Neural progenitor cell (in vitro differentiated cells): ENCODE measurements around the gene IGSF9. TPM values are rescaled to one million over a fixed set of nuclear protein-coding genes. Genes with fewer than 3 reads are reported as not detected.

Experiments
- DNase-seq: peaks from one replicate; pipeline ENCODE4 v3.0.0-alpha.2; 2016; ENCODE audit warnings: low spot score
- H2AFZ ChIP-seq: fragments of 200-600 bp; sonication (generic); replicated peaks from 2 replicates; pipeline ENCODE4 v1.6.1; 2016; ENCODE audit warnings: antibody characterized with exemption
- H3F3A ChIP-seq: fragments of 200-600 bp; sonication (generic); 2 replicates; pipeline ENCODE4 v1.6.1; 2016; ENCODE audit warnings: antibody characterized with exemption, low read depth
- H3K27ac ChIP-seq: fragments of 200-600 bp; sonication (generic); 2 replicates; pipeline ENCODE4 v1.5.1; 2016; ENCODE audit warnings: mild to moderate bottlenecking
- H3K27me3 ChIP-seq: fragments of 200-600 bp; sonication (generic); 2 replicates; pipeline ENCODE4 v1.6.1; 2016; ENCODE audit warnings: mild to moderate bottlenecking, moderate library complexity
- H3K36me3 ChIP-seq: fragments of 200-600 bp; sonication (generic); 2 replicates; pipeline ENCODE4 v1.5.1; 2016
- H3K4me1 ChIP-seq: fragments of 200-600 bp; sonication (generic); 2 replicates; pipeline ENCODE4 v1.6.1; 2016; ENCODE audit warnings: mixed run types
- H3K4me2 ChIP-seq: fragments of 200-600 bp; sonication (generic); 2 replicates; pipeline ENCODE4 v1.6.1; 2016
- H3K4me3 ChIP-seq: fragments of 200-600 bp; sonication (generic); 2 replicates; pipeline ENCODE4 v1.5.1; 2016
- H3K79me2 ChIP-seq: fragments of 200-600 bp; sonication (generic); 2 replicates; pipeline ENCODE4 v1.6.1; 2016; ENCODE audit warnings: low read depth
- H3K9ac ChIP-seq: fragments of 200-600 bp; sonication (generic); 2 replicates; pipeline ENCODE4 v1.6.1; 2016
- H3K9me3 ChIP-seq: fragments of 200-600 bp; sonication (generic); 2 replicates; pipeline ENCODE4 v1.5.1; 2016; ENCODE audit warnings: low read depth
- H4K20me1 ChIP-seq: fragments of 200-600 bp; sonication (generic); 2 replicates; pipeline ENCODE4 v1.6.1; 2016; ENCODE audit warnings: low read depth
- H3K27ac Mint-ChIP-seq: 3 replicates; pipeline ENCODE4 v1.8.0; 2021; ENCODE audit warnings: mixed read lengths
- H3K27me3 Mint-ChIP-seq: 2 replicates; pipeline ENCODE4 v1.8.0; 2022; ENCODE audit warnings: low read depth, mild to moderate bottlenecking, inconsistent platforms, moderate library complexity, mixed read lengths; ENCODE audit not compliant: insufficient read depth
- H3K36me3 Mint-ChIP-seq: 3 replicates; pipeline ENCODE4 v1.8.0; 2021; ENCODE audit warnings: mixed read lengths
- H3K4me1 Mint-ChIP-seq: 3 replicates; pipeline ENCODE4 v1.8.0; 2021; ENCODE audit warnings: mixed read lengths
- H3K4me3 Mint-ChIP-seq: 3 replicates; pipeline ENCODE4 v1.8.0; 2021; ENCODE audit warnings: mild to moderate bottlenecking, moderate library complexity, mixed read lengths
- H3K9me3 Mint-ChIP-seq: 3 replicates; pipeline ENCODE4 v1.8.0; 2020; ENCODE audit warnings: mixed read lengths
- EZH2 ChIP-seq: fragments of 200-600 bp; sonication (generic); IDR thresholded peaks from 2 replicates; pipeline ENCODE4 v1.6.1; 2017; ENCODE audit warnings: antibody characterized with exemption, mild to moderate bottlenecking, moderate library complexity
- EZH2phosphoT487 ChIP-seq: fragments of 200-600 bp; sonication (generic); IDR thresholded peaks from 2 replicates; pipeline ENCODE4 v1.6.1; 2017; ENCODE audit warnings: antibody characterized with exemption
- total RNA-seq: library from RNA; depleted of rRNA; stranded (reverse); fragments of >200 nt; gene quantifications from 2 replicates; pipeline ENCODE4 v1.2.3, GENCODE V29; 2015; ENCODE audit warnings: low replicate concordance
- TF ChIP-seq, protein P1 (sequence below): fragments of 200-600 bp; sonication (generic); IDR thresholded peaks from 2 replicates; pipeline ENCODE4 v1.5.1; 2017; ENCODE audit warnings: antibody characterized with exemption, mild to moderate bottlenecking

IGSF9 gene
- total RNA-seq, 1 donor from 2014 or later, result 3.3 TPM

DNA sequence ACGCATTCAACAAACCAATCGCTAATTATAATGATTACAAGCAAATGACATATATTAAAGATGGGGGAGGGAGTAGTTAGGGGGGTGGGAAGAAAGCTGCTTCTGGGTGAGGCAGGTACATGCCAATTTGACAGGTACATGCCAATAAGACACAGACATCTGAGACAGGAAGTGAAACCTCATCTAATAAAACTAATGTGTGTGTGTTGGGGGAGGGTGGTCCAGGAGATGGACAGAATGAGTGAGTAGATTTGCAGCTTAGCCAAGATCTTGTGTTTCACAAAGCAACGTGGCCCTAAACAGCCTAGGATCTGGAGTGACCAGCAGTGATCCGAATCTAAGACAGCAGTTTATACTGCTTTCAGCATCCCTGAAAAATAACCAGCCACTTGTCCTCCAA, 56.2 kb downstream of the IGSF9 start:
- no peak overlapping the region for H3K9ac ChIP-seq
- H3K4me3 Mint-ChIP-seq, result no peak overlapping the region
- H3K27ac ChIP-seq, result no peak overlapping the region
- no peaks in the 10 kb centered on the region for H3K4me1 ChIP-seq
- H3K36me3 Mint-ChIP-seq, result no peaks in the 10 kb centered on the region
- no peaks in the 10 kb centered on the region for H3K79me2 ChIP-seq
- no peaks in the 10 kb centered on the region for H3K9me3 Mint-ChIP-seq
- no peaks in the 10 kb centered on the region for H4K20me1 ChIP-seq
- peaks cover 8% of the 10 kb centered on the region for H3K4me1 Mint-ChIP-seq
- no peak overlapping the region for H3K27ac Mint-ChIP-seq
- no peaks in the 10 kb centered on the region for H3K36me3 ChIP-seq
- peaks cover 2% of the 10 kb centered on the region for H3K27me3 Mint-ChIP-seq
- H3K9me3 ChIP-seq, result no peaks in the 10 kb centered on the region
- H2AFZ ChIP-seq, result no peak overlapping the region
- no peak overlapping the region for H3K4me3 ChIP-seq
- DNase-seq, result no peak
- no peak overlapping the region for H3K4me2 ChIP-seq
- H3F3A ChIP-seq, result peaks cover 11% of the 10 kb centered on the region
- TF ChIP-seq EZH2phosphoT487 (no peak), EZH2 (no peak)
- TF ChIP-seq, protein P1, sequence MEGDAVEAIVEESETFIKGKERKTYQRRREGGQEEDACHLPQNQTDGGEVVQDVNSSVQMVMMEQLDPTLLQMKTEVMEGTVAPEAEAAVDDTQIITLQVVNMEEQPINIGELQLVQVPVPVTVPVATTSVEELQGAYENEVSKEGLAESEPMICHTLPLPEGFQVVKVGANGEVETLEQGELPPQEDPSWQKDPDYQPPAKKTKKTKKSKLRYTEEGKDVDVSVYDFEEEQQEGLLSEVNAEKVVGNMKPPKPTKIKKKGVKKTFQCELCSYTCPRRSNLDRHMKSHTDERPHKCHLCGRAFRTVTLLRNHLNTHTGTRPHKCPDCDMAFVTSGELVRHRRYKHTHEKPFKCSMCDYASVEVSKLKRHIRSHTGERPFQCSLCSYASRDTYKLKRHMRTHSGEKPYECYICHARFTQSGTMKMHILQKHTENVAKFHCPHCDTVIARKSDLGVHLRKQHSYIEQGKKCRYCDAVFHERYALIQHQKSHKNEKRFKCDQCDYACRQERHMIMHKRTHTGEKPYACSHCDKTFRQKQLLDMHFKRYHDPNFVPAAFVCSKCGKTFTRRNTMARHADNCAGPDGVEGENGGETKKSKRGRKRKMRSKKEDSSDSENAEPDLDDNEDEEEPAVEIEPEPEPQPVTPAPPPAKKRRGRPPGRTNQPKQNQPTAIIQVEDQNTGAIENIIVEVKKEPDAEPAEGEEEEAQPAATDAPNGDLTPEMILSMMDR, result no peak
- no peaks in the 10 kb centered on the region for H3K27me3 ChIP-seq

DNA sequence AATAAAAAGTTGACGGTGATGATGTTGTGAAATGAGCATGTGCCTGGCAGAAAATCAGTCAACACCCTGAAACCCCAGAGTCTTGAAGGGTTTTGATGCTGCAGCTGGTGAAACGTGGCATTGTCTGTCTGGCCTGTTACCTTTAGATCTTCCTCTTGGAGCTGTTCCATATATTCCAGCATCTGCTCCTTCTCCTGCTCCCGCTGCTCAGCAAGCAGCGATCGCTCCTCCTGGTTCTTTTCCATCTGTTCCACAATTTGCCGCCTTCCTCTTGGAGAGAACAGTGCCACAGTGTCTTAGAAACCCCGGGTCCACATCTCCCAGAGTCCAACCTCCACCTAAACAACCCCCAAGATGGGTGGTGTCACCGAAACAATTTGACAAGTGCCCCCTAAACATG, 61.1 kb downstream of the IGSF9 start:
- H3F3A ChIP-seq, result no peaks in the 10 kb centered on the region
- H3K4me1 ChIP-seq, result no peaks in the 10 kb centered on the region
- no peaks in the 10 kb centered on the region for H3K36me3 ChIP-seq
- Mint-ChIP-seq H3K36me3 (no peaks in the 10 kb centered on the region), H3K27me3 (peaks cover 2% of the 10 kb centered on the region), H3K4me1 (no peaks in the 10 kb centered on the region), H3K9me3 (no peaks in the 10 kb centered on the region), H3K4me3 (no peak overlapping the region), H3K27ac (no peak overlapping the region)
- H3K27me3 ChIP-seq, result no peaks in the 10 kb centered on the region
- H2AFZ ChIP-seq, result no peak overlapping the region
- no peak overlapping the region for H3K27ac ChIP-seq
- H3K9ac ChIP-seq, result no peak overlapping the region
- no peaks in the 10 kb centered on the region for H3K9me3 ChIP-seq
- H3K4me3 ChIP-seq, result no peak overlapping the region
- H3K79me2 ChIP-seq, result no peaks in the 10 kb centered on the region
- no peak for TF ChIP-seq EZH2phosphoT487
- TF ChIP-seq, protein P1, result no peak
- no peak for TF ChIP-seq EZH2
- H3K4me2 ChIP-seq, result no peak overlapping the region
- no peak for DNase-seq
- H4K20me1 ChIP-seq, result no peaks in the 10 kb centered on the region

DNA sequence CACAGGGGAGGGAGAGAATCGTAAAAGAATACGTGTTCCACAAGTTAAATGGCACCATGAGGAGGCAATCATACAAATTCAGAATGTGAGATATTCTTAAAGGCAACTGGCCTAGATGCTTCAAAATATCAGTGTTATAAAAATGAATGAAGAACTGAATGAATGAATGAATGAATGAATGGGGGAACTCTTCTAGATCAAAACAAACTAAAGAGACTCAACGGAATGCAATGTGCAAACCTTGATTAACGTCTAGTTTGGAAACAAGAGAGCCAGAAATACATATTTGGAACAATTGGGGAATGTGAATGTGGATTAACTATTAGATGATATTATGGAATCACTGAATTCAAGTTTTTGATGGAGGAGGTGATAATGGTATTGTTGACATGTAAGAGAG, 62.3 kb downstream of the IGSF9 start:
- Histone ChIP-seq H3K4me2 (no peak overlapping the region), H3K36me3 (no peaks in the 10 kb centered on the region), H3K4me1 (no peaks in the 10 kb centered on the region), H3K9ac (no peak overlapping the region), H3K79me2 (no peaks in the 10 kb centered on the region), H3F3A (no peaks in the 10 kb centered on the region), H4K20me1 (no peaks in the 10 kb centered on the region), H2AFZ (no peak overlapping the region), H3K27me3 (no peaks in the 10 kb centered on the region), H3K4me3 (no peak overlapping the region), H3K9me3 (no peaks in the 10 kb centered on the region), H3K27ac (no peak overlapping the region)
- no peaks in the 10 kb centered on the region for H3K36me3 Mint-ChIP-seq
- no peak for TF ChIP-seq EZH2phosphoT487
- TF ChIP-seq, protein P1, result no peak
- no peak for TF ChIP-seq EZH2
- no peaks in the 10 kb centered on the region for H3K9me3 Mint-ChIP-seq
- no peak for DNase-seq
- H3K4me3 Mint-ChIP-seq, result no peak overlapping the region
- no peaks in the 10 kb centered on the region for H3K4me1 Mint-ChIP-seq
- H3K27me3 Mint-ChIP-seq, result peaks cover 4% of the 10 kb centered on the region
- H3K27ac Mint-ChIP-seq, result no peak overlapping the region

DNA sequence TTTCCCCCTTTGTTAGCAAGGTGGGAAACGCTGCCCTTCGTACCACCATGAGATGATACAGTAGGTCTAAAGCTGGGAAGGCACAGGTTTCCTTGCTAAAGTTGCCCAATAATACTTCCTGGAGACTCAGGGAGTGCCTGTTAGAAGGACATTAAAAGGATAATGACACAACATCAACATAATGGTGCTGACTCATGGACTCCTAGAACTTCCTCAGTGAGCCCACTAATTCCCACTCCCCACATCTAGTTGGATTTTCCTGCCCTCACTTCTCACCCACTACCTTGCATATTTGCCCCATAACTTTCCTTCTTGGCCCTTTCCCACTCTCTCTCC, 62.9 kb downstream of the IGSF9 start:
- no peaks in the 10 kb centered on the region for H4K20me1 ChIP-seq
- no peaks in the 10 kb centered on the region for H3K4me1 ChIP-seq
- H3K9me3 ChIP-seq, result no peaks in the 10 kb centered on the region
- H3K27ac Mint-ChIP-seq, result no peak overlapping the region
- H3K4me1 Mint-ChIP-seq, result no peaks in the 10 kb centered on the region
- H3K36me3 ChIP-seq, result no peaks in the 10 kb centered on the region
- peaks cover 4% of the 10 kb centered on the region for H3K27me3 Mint-ChIP-seq
- no peak overlapping the region for H3K4me3 Mint-ChIP-seq
- no peaks in the 10 kb centered on the region for H3K27me3 ChIP-seq
- H3K27ac ChIP-seq, result no peak overlapping the region
- no peak overlapping the region for H2AFZ ChIP-seq
- H3K36me3 Mint-ChIP-seq, result no peaks in the 10 kb centered on the region
- DNase-seq, result no peak
- no peak overlapping the region for H3K4me3 ChIP-seq
- no peaks in the 10 kb centered on the region for H3K79me2 ChIP-seq
- no peaks in the 10 kb centered on the region for H3K9me3 Mint-ChIP-seq
- no peaks in the 10 kb centered on the region for H3F3A ChIP-seq
- no peak overlapping the region for H3K4me2 ChIP-seq
- TF ChIP-seq, protein P1, result no peak
- no peak for TF ChIP-seq EZH2phosphoT487
- no peak for TF ChIP-seq EZH2
- H3K9ac ChIP-seq, result no peak overlapping the region
